Measurements from ENCODE around the gene RASGRF1.

- TF ChIP-seq CTCF (IDR thresholded peaks at IDR 0.05; ENCODE audit: poor library complexity, severe bottlenecking) (no peak), RAD21 (conservative IDR thresholded peaks at IDR 0.05) (no peak), TAF1 (IDR thresholded peaks at IDR 0.05; ENCODE audit: low read depth) (no peak)
These were observed 160.9 kb downstream of the RASGRF1 start for GRCh38 chr15:78929536-78930264.

All from neural cell (in vitro differentiated cells).